HG02884 (cell line): ENCODE results near the gene TP53I3.
"Not testable (repeated sequence)": the region's sequence is repeated elsewhere in the genome, so short reads cannot be mapped to it uniquely, and the experiment has no call there.

ENCODE experiments used
- ATAC-seq: cut with Tn5 transposase; IDR thresholded peaks from one replicate; pipeline ENCODE4 v1.9.1; 2021; ENCODE audit warnings: mild to moderate bottlenecking, moderate library complexity; ENCODE audit not compliant: unreplicated experiment

Gene TP53I3

DNA sequence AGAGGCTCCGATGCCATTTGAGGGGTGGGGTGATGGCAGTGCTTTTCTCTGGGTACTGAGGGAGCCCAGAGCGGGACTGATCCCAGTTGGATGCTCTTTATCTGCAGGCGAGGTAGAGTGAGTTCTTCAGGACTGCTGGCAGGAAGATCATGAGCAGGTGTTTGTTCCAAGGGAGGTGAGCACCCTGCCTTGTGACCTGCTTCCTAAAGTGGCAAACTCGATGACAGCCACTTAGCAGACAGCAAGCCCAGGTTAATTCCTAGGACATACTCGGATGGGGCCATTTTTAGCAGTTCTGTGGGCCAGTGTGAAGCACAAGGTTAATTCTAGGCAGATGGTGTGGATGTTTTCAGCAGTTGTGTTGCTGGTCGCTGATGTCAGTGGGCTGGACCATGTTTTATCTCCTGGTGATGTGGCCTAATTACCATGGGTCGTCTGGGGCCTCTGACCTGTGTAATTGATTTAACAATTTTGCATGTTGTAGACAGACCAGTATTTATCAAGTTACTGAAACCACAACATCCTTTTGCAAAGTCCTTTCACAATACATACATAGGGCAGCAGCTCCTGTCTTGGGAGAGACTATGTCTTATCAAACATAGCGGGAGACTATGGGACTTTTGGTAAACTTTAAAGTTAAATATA lies 30.1 kb downstream of the TP53I3 start:
- ATAC-seq, result no peak

DNA sequence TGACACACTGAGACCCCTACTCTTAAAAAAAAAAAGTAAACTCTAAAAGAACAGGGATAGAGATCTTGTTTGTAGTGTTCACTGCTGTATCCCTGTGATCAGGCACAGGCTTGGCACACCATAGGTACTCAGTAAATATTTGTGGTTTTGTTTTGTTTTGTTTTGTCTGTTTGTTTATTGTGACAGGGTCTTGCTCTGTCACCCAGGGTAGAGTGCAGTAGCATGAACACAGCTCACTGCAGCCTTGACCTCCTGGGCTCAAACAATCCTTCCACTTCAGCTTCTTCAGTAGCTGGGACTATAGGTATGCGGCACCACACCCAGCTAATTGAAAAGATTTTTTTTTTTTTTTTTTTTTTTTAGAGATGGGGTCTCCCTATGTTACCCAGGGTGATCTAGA lies 31.7 kb downstream of the TP53I3 start:
- no peak for ATAC-seq

DNA sequence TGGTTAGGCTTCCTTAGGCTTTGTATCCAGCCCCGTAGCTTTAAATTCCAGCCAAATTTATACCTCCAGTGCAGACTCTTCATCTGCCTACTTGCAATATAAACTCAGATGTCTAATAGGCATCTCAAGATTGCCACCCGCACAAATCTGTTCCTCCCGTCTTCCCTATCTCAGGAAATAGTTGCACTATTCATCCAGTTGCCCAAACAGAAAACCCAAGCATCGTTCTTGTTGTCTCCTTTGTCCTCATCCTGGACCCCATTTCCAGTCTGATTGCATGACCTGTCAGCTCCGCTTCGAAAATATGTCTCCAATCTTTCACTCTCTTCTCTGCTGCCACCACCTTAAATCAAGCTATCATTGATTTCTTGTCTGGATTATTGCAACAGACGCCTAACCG lies 32.8 kb downstream of the TP53I3 start:
- no peak for ATAC-seq

DNA sequence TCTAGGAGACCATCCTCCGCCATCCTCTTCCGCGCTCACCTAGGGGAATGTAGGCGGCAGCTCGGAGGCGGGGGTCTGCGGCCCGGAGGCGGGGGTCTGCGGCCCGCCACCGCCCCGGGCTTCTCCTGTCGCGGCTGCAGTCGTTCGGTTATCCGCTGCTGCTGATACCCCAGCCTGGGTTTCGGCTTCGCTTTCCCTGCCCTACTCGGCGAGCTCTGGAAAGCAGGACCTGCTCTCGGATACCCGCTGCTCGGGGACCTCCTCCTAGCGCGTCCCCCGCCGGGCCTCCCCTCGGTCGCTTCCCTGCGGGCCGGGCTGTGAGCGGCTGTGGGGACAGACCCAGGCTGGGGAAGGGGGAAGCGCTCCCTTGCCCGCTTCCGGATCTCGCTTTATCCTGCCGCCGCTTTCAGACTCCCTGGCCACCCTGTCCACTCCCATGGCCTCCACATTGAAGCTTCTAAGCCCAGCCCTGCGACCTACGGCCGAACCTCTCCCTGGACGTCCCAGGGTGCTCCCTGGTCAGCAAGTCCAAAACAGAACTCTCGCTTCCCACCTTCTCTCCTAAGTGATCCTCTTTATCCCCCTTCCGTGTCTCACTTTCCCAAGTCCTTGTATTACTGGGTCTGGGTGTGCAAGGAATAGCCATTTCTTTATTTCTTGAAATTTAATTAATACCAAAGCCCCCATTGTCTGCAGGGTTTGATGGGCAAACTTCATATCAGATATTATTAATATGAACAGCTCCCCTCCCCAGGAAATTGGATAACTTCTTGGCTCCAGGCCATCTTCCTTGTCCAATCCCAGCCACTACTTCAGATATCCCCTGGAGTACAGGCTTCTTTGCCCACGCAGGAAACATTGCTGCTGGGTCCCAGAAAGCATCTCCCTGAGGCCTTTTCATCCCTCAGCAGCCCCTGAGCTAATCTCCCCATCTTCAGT lies 34.3 kb downstream of the TP53I3 start:
- no peak for ATAC-seq

DNA sequence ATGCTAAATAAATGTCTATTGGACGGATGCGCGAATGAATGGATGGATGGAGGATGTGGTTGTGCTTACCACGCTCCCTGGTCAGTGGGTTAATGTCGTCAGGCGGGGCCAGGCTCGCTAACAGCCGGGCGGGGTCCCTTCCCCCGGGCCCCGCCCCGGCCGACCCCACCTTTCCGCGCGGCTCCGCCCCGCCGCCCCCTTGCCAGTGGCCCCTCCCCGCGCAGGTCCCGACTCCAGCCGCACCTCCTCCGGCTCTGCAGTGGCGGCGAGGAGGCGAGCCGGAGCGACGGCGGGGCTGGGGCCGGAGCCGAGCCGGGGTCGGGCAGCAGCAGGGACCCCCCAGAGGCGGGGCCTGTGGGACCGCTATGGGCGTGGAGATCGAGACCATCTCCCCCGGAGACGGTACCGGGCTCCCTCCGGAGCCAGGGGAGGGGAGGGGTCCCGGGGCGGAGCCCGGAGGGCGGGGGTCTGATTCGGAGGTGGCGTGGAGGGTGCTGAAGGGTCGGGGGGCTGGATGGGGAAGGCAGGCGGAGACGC lies 35.1 kb downstream of the TP53I3 start, which contains the start of gene FKBP1B:
TSS of gene FKBP1B (plus strand) at position 257 of the 537 bp plus-strand sequence. CDS start at position 366, 109 bp downstream.
- ATAC-seq, result no peak

DNA sequence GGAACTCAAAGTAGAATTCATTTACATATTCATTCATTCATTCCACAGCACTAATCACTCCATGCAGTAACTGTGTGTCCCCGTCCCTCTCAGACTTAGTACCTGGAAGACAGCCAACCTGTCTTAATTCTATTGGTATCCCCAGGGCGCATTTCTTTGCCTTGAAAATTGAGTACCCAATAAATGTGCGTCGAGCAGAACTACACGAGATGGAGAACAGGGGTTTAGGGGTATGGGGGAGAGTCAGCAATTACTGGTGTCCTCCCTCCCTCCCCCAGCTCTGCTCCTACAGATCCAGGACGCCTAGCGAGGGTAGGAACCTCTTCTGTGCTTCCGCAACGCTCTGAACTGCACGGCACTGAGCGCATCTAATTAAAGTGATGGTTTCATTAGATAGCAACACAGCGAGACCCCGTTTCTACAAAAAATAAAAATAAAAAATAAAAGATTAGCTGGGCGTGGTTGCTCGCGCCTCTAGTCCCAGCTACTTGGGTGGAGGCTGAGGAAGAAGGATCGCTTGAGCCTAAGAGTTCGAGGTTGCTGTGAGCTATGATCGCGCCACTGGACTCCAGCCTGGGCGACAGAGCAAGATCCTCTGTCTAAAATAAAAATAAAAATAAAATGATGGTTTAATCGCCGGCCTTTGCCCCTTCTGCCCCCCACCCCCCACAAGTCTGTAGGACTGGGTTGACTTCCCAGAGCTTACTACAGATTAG lies 35.7 kb downstream of the TP53I3 start:
- no peak for ATAC-seq

DNA sequence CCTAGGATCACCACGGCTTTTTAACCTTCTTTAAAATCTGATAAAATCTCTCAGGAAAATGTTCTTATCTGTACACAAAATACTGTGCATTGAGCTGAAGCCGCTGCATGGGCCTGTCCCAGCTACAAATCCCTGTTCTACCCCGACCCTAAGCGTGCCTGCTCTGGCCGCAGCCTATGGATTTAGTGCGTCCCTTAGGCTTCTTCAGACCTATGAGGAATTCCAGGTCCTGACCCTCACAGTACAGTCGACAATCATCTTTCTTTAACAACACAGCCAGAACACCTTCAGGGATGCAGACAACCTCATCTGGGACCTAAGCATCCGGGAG lies 37.0 kb downstream of the TP53I3 start:
- ATAC-seq, result peak; percentile 2

DNA sequence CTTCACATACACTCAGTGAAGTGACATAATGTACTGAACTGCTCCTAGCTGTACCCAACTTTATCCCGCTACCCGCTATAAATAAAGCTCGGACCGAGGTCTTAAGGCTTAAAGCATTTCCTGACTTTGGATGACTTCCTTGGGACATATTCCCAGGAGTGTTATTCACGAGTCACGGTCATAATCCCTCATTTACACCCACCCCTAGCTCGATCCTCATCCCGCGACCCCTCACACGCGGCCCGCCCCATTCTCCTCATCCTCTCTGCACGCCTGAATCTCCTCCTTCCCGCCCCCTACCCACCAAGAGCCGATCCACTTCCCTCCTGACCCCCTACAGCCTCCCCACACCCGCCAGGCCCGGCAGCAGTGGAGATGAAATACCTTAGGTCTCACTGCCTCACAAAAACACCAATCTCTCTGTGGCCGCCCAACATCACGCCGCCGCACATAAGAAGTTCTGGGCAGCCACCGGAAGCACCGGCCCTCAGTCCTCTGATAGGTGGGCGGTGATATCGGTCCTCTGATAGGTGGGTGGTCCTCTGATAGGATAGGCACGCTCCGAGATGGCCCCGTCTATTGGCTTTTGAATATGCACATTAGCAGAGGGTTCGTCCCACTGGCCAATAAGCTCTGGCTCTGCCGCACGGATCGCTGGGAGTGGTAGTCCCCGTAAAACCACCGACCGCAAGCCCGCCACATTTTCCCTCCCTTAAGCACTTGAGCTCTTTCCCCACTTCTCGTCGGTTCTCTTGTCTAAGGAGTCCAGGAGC lies 37.5 kb downstream of the TP53I3 start, which contains the start of gene WDCP:
TSS of gene WDCP (minus strand) at position 462 of the 773 bp plus-strand sequence. CDS start 7,897 bp downstream, outside the sequence.
- ATAC-seq, result peak; percentile 98

DNA sequence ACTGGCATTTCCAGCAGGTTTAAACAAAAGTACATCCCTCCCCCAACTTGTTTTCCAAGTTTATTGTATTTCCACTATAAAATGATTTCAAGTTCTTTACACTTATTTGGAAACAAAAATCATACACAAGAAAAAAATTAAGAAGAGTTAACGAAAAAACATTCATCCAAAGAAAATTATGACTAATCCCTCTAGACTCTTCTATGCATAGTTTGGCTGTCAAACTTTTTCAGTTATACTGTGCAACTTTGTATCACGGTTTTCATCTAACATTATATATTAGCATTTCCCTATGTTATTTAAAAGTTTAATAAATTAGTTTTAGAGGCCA lies 38.1 kb downstream of the TP53I3 start:
- no peak for ATAC-seq

DNA sequence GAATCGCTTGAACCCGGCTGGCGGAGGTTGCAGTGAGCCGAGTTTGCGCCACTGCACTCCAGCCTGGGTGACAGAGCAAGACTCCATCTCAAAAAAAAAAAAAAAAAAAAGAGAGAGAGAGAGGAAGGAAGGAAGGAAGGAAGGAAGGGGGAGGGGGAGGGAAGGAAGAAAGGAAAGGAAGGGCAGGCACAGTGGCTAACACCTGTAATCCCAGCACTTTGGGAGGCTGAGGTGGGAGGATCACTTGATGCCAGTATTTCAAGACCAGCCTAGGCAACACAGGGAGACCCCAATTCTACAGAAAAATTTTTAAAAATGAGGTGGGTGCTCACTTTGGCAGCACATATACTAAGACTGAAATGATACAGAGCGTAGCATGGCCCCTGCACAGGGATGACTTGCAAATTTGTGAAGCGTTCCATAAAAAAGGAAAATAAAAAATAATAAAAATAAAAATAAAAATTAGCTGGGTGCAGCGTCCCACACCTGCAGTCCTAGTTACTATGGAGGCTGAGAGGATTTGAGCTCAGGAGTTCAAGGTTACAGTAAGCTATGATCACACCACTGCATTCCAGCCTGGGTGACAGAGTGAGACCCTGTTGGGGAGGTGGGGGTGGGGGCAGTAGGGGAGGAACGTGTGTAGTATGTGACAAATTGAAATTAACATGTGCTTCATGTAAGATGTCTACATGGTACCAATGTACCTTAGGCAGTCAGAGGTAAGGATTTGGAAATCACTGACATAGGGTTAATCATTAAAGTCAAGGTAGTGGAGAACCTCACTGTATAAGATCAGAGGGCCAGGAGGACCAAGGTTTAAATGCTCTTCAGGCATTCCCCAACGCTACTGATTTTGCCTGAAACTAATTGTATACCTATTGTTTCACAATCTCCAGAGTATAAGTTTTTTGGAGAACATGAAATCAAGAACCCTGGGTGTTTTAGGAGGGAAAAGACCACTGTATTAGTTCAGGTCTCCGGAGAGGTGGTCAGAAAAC lies 38.8 kb downstream of the TP53I3 start:
- ATAC-seq, result no peak

DNA sequence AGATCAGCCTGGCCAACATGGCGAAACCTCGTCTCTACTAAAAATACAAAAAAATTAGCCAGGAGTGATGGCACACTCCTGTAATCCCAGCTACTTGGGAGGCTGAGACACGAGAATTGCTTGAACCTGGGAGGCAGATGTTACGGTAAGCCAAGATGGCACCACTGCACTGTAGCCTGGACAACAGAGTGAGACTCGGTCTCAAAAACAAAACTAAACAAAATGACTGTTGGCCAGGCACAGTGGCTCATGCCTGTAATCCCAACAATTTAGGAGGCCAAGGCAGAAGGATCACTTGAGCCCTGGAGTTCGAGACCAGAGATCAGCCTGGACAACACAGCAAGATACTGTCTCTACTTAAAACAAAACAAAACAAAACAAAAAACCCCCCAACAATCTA lies 41.5 kb downstream of the TP53I3 start:
- not testable (repeated sequence) for ATAC-seq

DNA sequence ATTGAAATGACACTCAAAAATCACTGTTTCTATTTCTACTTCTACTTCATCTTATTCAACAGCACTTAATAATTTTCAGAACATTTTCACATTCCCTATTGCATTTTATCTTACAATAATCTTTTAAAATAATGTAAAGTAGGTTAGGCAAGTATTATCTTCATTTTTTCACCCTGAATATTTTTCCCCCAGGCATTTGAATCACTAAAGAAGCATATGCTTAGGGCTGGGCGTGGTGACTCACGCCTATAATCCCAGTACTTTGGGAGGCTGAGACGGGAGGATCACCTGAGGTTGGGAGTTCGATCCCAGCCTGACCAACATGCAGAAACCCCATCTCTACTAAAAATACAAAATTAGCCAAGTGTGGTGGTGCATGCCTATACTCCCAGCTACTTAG lies 44.1 kb downstream of the TP53I3 start:
- no peak for ATAC-seq

DNA sequence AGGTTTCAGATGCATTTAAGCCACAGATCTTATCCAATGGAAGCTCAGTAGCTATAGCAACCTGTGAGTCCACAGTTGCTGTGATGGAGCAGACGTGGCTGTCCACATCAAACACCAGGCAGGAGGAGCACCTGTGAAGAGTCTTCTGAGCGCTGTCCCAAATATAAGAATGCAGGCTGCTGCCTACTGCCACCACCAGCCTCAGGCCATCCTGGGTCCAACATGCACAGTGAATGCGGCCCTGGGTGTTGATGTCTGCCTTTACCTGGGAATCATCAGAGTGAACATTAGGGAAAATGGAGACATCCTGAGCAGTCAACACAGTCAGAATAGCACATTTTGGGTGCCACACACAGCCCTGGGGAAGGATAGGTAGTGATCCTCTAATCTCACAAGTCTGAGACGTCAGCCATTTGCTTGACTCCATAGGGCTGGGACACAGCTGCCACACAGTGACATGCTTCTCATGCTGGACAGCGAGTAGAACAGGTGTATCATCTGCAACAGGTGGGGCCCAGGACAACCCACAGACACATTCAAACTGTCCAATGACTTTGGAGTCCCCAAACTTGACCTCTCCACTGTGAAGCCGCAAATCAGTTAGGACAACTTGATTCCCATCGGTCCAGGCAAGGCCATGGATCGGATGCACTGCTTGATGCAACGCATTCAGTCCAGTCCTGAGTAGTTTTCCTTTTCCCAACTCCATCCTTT lies 45.7 kb downstream of the TP53I3 start:
- no peak for ATAC-seq
